Right lobe of liver (tissue), 6 donors: ENCODE measurements around the gene PLA2G2D. TPM values are rescaled to one million over a fixed set of nuclear protein-coding genes. Genes with fewer than 3 reads are reported as not detected.

Experiments used
- ATAC-seq, 4 donors: fragments of 200-7000 bp; cut with Tn5 transposase; one replicate each; pipeline ENCODE4 v1.9.1; 2020; ENCODE audit warnings: mild to moderate bottlenecking in 4 of 4, moderate library complexity in 4 of 4
- DNase-seq, 3 donors: peaks; one replicate each; pipeline ENCODE4 v3.0.0-alpha.2; 2020
- H3K27ac ChIP-seq, 3 donors: fragments of 200-600 bp; one replicate each; pipeline ENCODE4 v1.8.0; 2022
- H3K27me3 ChIP-seq, 2 donors: fragments of 200-600 bp; one replicate each; pipeline ENCODE4 v1.8.0; 2022
- H3K36me3 ChIP-seq, 4 donors: fragments of 200-600 bp; sonication (generic) in 1 of 4; one replicate each; pipeline versions ENCODE4 v1.5.1 to v1.8.0; 2017 to 2022; ENCODE audit warnings: control low read depth in 1 of 4
- H3K4me1 ChIP-seq, 4 donors: fragments of 200-600 bp; sonication (generic) in 1 of 4; one replicate each; pipeline versions ENCODE4 v1.5.1 to v1.8.0; 2017 to 2022; ENCODE audit warnings: control low read depth in 1 of 4
- H3K4me3 ChIP-seq, 3 donors: fragments of 200-600 bp; one replicate each; pipeline ENCODE4 v1.8.0; 2022
- H3K9me3 ChIP-seq, 4 donors: fragments of 200-600 bp; sonication (generic) in 1 of 4; one replicate each; pipeline versions ENCODE4 v1.5.1 to v1.8.0; 2017 to 2022; ENCODE audit warnings: control low read depth in 1 of 4
- POLR2A ChIP-seq: fragments of 450-650 bp; IDR thresholded peaks from one replicate; pipeline ENCODE4 v1.6.1; 2017; ENCODE audit warnings: antibody characterized with exemption, mild to moderate bottlenecking
- WGBS: methylation state at CpG from one replicate; pipeline ENCODE4 v1.1.6; 2018; ENCODE audit warnings: low coverage, low lambda C conversion rate; ENCODE audit not compliant: insufficient coverage; ENCODE audit errors: missing lambda C conversion rate; 5-methylcytosine and 5-hydroxymethylcytosine counted together
- intact Hi-C, 2 donors: fragments of 100-400 bp; cut with DNase I; formaldehyde crosslinking; loops; one replicate each; pipeline versions ENCODE4 v1.11.2 to v1.14.1; 2022
- total RNA-seq, 6 experiments: library from RNA; depleted of rRNA in 2 of 6; stranded (reverse); fragments of >200 nt in 2 of 6; fragmentation: NEBNext Ultra II Directional in 3 of 6; extraction: Animal tissue kit (Norgen Biotek cat#: 25700) in 3 of 6; gene quantifications; one replicate each; pipeline versions ENCODE4 v1.1.0 to v1.2.4, GENCODE V29; 2016 to 2023
- TF ChIP-seq, protein P1 (sequence below), 4 donors: fragments of 200-600 bp in 3 of 4; fragments of 450-650 bp in 1 of 4; IDR thresholded peaks; one replicate each; pipeline versions ENCODE4 v1.5.1 to v1.8.0; 2016 to 2022; ENCODE audit warnings: antibody characterized with exemption in 4 of 4, mild to moderate bottlenecking in 2 of 4
- donor health status: DM: no; HTN: yes; CAD: no.
- donor health status: DM: no; HTN: no; CAD: no.
- donor health status: DM: no; HTN: no; CAD: no.
- donor health status: DM: no; HTN: yes; CAD: no.
- donor health status: DM: no; HTN: yes; CAD: no.

The PLA2G2D gene
- total RNA-seq, 6 experiments from 2014 or later = 0.10 TPM; not detected in 5

DNA sequence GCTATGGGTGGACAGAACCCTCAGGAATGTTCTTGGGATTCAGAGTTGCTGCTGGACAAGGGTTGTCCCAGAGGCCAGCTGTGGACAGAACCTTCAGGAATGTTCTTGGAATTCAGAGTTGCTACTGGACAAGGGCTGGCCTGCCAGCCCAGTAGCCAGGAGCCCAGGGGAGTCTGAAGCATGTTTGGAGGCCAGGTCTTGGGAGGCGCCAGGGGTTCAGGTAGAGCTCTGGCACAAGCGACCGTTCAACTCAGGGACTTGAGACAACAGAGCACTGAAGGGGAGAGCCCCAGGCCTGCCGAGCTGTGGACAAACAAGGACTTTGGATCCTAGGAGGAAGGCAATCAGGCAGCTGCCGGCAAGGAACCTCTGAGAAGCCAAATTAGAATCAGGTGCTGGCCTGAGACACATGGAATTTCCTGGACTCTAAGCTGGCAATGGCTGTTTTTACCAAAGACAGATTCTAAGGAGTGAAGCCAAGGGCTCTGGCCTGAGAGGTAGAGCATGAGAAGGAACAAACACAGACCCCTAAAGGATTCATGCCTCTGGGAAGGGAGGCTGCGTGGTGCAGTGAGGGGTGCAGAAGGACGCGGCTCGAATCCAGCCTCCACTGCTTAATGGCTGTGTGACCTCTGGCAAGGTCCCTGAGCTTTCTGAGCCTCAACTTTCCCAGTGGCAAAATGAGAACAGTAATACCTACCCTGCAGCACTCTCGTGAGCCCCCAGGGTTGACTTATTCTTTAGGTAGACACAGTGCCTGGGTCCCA, 36.0 kb downstream of the PLA2G2D start:
- intact Hi-C loops = no loop called here
- H3K9me3 ChIP-seq = no peaks in the 10 kb centered on the region
- no peaks in the 10 kb centered on the region for H3K4me1 ChIP-seq
- DNase-seq = no peak
- H3K36me3 ChIP-seq = no peaks in the 10 kb centered on the region
- TF ChIP-seq, protein P1, sequence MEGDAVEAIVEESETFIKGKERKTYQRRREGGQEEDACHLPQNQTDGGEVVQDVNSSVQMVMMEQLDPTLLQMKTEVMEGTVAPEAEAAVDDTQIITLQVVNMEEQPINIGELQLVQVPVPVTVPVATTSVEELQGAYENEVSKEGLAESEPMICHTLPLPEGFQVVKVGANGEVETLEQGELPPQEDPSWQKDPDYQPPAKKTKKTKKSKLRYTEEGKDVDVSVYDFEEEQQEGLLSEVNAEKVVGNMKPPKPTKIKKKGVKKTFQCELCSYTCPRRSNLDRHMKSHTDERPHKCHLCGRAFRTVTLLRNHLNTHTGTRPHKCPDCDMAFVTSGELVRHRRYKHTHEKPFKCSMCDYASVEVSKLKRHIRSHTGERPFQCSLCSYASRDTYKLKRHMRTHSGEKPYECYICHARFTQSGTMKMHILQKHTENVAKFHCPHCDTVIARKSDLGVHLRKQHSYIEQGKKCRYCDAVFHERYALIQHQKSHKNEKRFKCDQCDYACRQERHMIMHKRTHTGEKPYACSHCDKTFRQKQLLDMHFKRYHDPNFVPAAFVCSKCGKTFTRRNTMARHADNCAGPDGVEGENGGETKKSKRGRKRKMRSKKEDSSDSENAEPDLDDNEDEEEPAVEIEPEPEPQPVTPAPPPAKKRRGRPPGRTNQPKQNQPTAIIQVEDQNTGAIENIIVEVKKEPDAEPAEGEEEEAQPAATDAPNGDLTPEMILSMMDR (IDR thresholded peaks at IDR 0.05) = no peak
- no peak for TF ChIP-seq POLR2A
- no peak overlapping the region for H3K27ac ChIP-seq
- WGBS = 73% methylated on average over 10 of the region's 10 CpGs
- no peak overlapping the region for H3K4me3 ChIP-seq
- no peak for ATAC-seq
- no peaks in the 10 kb centered on the region for H3K27me3 ChIP-seq

DNA sequence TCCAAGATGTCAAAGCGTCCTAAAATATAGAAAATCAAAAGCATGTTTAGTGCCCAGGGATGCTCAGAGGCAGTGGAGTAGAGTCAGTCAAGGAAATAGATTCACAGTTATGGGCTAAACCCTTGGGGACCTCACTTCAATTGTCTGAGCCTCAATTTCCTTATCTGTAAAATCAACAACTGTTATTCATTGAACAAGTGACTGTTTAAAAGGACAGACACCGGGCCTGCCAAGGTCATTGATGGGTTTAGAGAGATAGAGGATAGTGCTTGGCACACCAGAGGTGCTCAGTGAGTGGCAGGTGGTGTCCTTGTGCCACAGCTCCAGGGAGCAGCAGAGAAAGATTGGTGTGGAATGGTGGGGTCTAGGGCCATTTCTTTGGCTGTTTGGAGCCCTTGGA, 36.6 kb downstream of the PLA2G2D start:
- intact Hi-C loops = no loop called here
- DNase-seq (no peak), ATAC-seq (no peak)
- no peak overlapping the region for H3K4me3 ChIP-seq
- H3K4me1 ChIP-seq = no peaks in the 10 kb centered on the region
- no peaks in the 10 kb centered on the region for H3K36me3 ChIP-seq
- H3K27ac ChIP-seq = no peak overlapping the region
- no peaks in the 10 kb centered on the region for H3K9me3 ChIP-seq
- H3K27me3 ChIP-seq = no peaks in the 10 kb centered on the region
- TF ChIP-seq POLR2A = no peak
- TF ChIP-seq, protein P1 (IDR thresholded peaks at IDR 0.05) = no peak
- no CpG with 5 or more reads among the region's 2 CpGs for WGBS

DNA sequence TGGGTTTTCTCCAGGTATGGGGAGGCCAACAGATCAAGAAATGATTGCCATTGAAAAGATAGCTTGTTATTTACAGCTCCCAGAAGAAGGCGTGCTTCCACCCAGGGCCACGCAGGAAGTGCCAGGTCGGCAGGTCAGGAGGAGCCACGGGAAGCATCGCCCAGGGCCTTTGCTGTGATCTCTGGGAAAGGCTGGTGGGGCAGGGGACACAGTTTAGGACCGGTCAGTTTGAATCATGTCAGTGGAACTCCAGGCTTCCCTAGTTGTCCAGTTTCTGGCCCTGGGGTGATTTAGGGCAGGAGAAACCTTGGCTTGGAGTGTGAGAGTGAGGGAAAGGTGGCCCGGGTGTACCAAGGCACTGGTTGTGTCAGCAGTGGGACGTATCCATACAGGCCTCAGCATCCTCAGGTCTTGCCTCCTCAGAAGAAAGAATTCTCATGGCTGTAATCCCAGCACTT, 38.0 kb downstream of the PLA2G2D start:
- no peak overlapping the region for H3K4me3 ChIP-seq
- intact Hi-C loops = no loop called here
- peak in 2 of 4 donors; percentile 12 to 14 for ATAC-seq
- 48% methylated on average over 7 of the region's 8 CpGs for WGBS
- no peaks in the 10 kb centered on the region for H3K36me3 ChIP-seq
- H3K27me3 ChIP-seq = no peaks in the 10 kb centered on the region
- no peak for DNase-seq
- no peak overlapping the region for H3K27ac ChIP-seq
- H3K4me1 ChIP-seq = no peaks in the 10 kb centered on the region
- no peaks in the 10 kb centered on the region for H3K9me3 ChIP-seq
- TF ChIP-seq, protein P1 (IDR thresholded peaks at IDR 0.05) = no peak
- no peak for TF ChIP-seq POLR2A

DNA sequence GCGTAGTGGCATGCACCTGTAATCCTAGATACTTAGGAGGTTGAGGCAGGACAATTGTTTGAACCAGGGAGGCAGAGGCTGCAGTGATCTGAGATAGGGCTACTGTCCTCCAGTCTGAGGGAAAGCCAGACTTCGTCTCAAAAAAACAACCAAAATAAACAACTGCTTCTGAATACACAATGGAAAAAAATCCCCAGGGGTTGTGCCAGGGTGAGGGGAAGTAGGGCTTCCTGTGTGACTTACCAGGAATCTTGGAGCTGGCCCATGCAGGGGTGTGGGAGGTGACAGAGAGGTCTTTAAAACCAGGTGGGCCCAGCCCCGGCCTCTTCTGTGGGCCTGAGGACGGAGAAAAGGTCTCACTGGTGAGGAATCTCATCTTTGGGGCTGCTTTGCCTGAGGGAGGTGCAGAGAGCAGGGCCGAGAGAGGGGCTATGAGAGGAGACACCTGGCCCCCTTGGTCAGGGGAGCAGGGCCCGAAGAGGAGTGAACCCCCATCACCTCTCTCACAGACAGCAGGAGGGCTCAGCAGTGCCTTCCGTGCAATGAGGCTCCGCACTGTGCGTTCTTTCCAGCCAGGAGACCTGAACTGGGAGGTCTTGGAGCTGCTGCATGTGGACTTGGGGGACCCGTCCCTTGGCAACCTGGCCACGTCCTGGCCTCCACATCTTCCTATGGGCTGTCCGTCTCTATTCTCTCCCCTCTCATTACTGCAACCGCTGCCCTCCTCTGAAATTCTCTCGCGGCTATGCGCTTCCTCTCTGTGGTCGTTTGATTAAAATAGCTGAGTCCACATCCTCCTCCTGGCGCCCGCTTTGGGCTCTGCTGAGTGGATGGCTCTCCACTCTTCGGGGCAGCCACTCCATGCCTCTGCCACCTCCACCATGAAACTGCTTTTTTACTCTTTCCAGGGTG, 38.6 kb downstream of the PLA2G2D start:
- H3K36me3 ChIP-seq = no peaks in the 10 kb centered on the region
- DNase-seq (peak in 1 of 3 donors; percentile 30), ATAC-seq (peak; percentile 41 to 73 (median 63))
- intact Hi-C loops = no loop called here
- no peaks in the 10 kb centered on the region for H3K4me1 ChIP-seq
- H3K27ac ChIP-seq = no peak overlapping the region
- WGBS = 41% methylated on average over 13 of the region's 20 CpGs
- no peaks in the 10 kb centered on the region for H3K27me3 ChIP-seq
- no peak for TF ChIP-seq POLR2A
- TF ChIP-seq, protein P1 (IDR thresholded peaks at IDR 0.05) = no peak
- no peaks in the 10 kb centered on the region for H3K9me3 ChIP-seq
- no peak overlapping the region for H3K4me3 ChIP-seq
